ENCODE data around the gene HPS1. TPM values are rescaled to one million over a fixed set of nuclear protein-coding genes. Genes with fewer than 3 reads are reported as not detected.

Gene HPS1
- polyA plus RNA-seq, 1 of the 3 experiments (the other 2 are of a cell fraction), result 41.4 TPM

- POLR2A ChIA-PET, result interaction anchor here (0.6 kb wide), 1 partner anchor 865 kb away, joined by 4 read pairs; no protein-coding TSS in a partner anchor
- H4K20me1 ChIP-seq (ENCODE audit: insufficient read depth), result no peaks in the 10 kb centered on the region
Measured at GRCh38 chr10:98458809-98459784, 12.4 kb upstream of the HPS1 start.

More at GRCh38 chr10:98458809-98459784, 12.4 kb upstream of the HPS1 start:
- H3K79me2 ChIP-seq (ENCODE audit: insufficient read depth), result no peaks in the 10 kb centered on the region
- peaks cover 0 to 20% of the 10 kb centered on the region in 2 experiments; a peak in 2 of 4 replicates for H3K4me1 ChIP-seq (ENCODE audit: control insufficient read depth in 1 of 2, insufficient read depth in 2 of 2, low read depth in 1 of 2, low read length in 1 of 2)
- H3K9me2 ChIP-seq, result no peaks in the 10 kb centered on the region
- no peaks in the 10 kb centered on the region for H3K27me3 ChIP-seq (ENCODE audit: insufficient read depth)
- H3K4me3 ChIP-seq (ENCODE audit: low read depth in 2 of 2, low read length in 1 of 2), result no peak overlapping the region
- no peaks in the 10 kb centered on the region for H3K36me3 ChIP-seq (replicated peaks in 1 of 2; ENCODE audit: control insufficient read depth in 1 of 2, insufficient read depth in 2 of 2, low read length in 1 of 2)
- H3K9ac ChIP-seq, result no peak overlapping the region
- H3K27ac ChIP-seq (ENCODE audit: low read depth in 2 of 2, low read length in 1 of 2), result no peak overlapping the region
- CTCF ChIA-PET, result interaction anchor here (0.8 to 3.1 kb wide), 3 partner anchors 9 to 150 kb away, joined by 3 to 13 read pairs (median 3); no protein-coding TSS in a partner anchor
- H3F3A ChIP-seq (replicated peaks; ENCODE audit: insufficient read depth), result peaks cover 4% of the 10 kb centered on the region
- H3K9me3 ChIP-seq, result no peaks in the 10 kb centered on the region
- 87% methylated on average over 8 of the region's 15 CpGs for WGBS (ENCODE audit: low lambda C conversion rate)
- H3K4me2 ChIP-seq, result no peak overlapping the region
- no peak overlapping the region for H2AFZ ChIP-seq (ENCODE audit: low read depth)
- no peak for TF ChIP-seq CHD2 (IDR thresholded peaks at IDR 0.05; ENCODE audit: low read length, partially characterized antibody)
- TF ChIP-seq REST (IDR thresholded peaks at IDR 0.05; ENCODE audit: low read depth, low read length), result no peak
- no peak for TF ChIP-seq MAX (IDR thresholded peaks at IDR 0.05; ENCODE audit: low read depth)
- TF ChIP-seq SMC3 (IDR thresholded peaks at IDR 0.05; ENCODE audit: low read depth, low read length), result no peak
- TF ChIP-seq NFIC (IDR thresholded peaks at IDR 0.05; ENCODE audit: borderline replicate concordance), result no peak
- no peak for TF ChIP-seq FOXJ3 (CRISPR knock-in tag; IDR thresholded peaks at IDR 0.05)
- no peak for TF ChIP-seq EP300 (IDR thresholded peaks at IDR 0.05; ENCODE audit: borderline replicate concordance in 1 of 2, low read depth in 1 of 2, low read length in 1 of 2)
- TF ChIP-seq IRF3 (IDR thresholded peaks at IDR 0.05; ENCODE audit: low read depth, low read length), result no peak
- TF ChIP-seq TCF12 (IDR thresholded peaks at IDR 0.05), result no peak
- no peak for TF ChIP-seq RXRA (IDR thresholded peaks at IDR 0.05; ENCODE audit: borderline replicate concordance, low read depth)
- no peak for TF ChIP-seq CTCF (IDR thresholded peaks at IDR 0.05)
- TF ChIP-seq YY1 (IDR thresholded peaks at IDR 0.05; ENCODE audit: low read depth), result no peak
- no peak for TF ChIP-seq ELF1 (IDR thresholded peaks at IDR 0.05)
- TF ChIP-seq RFX5 (IDR thresholded peaks at IDR 0.05; ENCODE audit: low read length), result no peak
- TF ChIP-seq GABPA (IDR thresholded peaks at IDR 0.05; ENCODE audit: low read depth), result no peak
- no peak for DNase-seq

All from SK-N-SH (cell line).